GM12878 (cell line): ENCODE results near the gene TMC5. TPM values are rescaled to one million over a fixed set of nuclear protein-coding genes. Genes with fewer than 3 reads are reported as not detected.

Experiments used
- CTCF ChIP-seq, 3 experiments: IDR thresholded peaks in 2 of 3; conservative IDR thresholded peaks in 1 of 3; 2 replicates each; pipeline ENCODE4 v1.5.1; 2011; ENCODE audit warnings: low read depth in 3 of 3, low read length in 3 of 3, mild to moderate bottlenecking in 3 of 3, control low read depth in 2 of 3, moderate library complexity in 2 of 3, inconsistent platforms in 1 of 3, mixed read lengths in 1 of 3; ENCODE audit not compliant: control insufficient read depth in 2 of 3, insufficient read depth in 1 of 3; ENCODE audit errors: extremely low read depth in 1 of 3
- FOS ChIP-seq: IDR thresholded peaks from 3 replicates; pipeline ENCODE4 v1.6.1; 2011; ENCODE audit warnings: borderline replicate concordance; ENCODE audit not compliant: insufficient read length; ENCODE audit errors: extremely low read depth
- HSF1 ChIP-seq: fragments of 150-350 bp; IDR thresholded peaks from 2 replicates; pipeline ENCODE4 v1.6.1; 2014; ENCODE audit warnings: mild to moderate bottlenecking, low read depth, low read length
- IRF3 ChIP-seq: fragments of 450-650 bp; IDR thresholded peaks from 2 replicates; pipeline ENCODE4 v1.6.1; 2014; ENCODE audit warnings: mild to moderate bottlenecking
- MAX ChIP-seq: IDR thresholded peaks from 2 replicates; pipeline ENCODE4 v1.6.1; 2012; ENCODE audit warnings: low read depth, low read length, improper control_type of control experiment
- MEF2A ChIP-seq: IDR thresholded peaks from 2 replicates; pipeline ENCODE4 v1.6.1; 2011; ENCODE audit warnings: low read depth, mild to moderate bottlenecking, low read length, moderate library complexity; ENCODE audit not compliant: insufficient read depth
- MTA2 ChIP-seq: fragments of 450-650 bp; IDR thresholded peaks from 2 replicates; pipeline ENCODE4 v1.6.1; 2016; ENCODE audit warnings: low read depth, mild to moderate bottlenecking, moderate library complexity
- PML ChIP-seq: IDR thresholded peaks from 2 replicates; pipeline ENCODE4 v1.6.1; 2012; ENCODE audit warnings: low read length, inconsistent platforms
- POLR2A ChIP-seq: IDR thresholded peaks from 2 replicates; pipeline ENCODE4 v1.6.1; 2011; ENCODE audit warnings: low read depth, mild to moderate bottlenecking, low read length
- POLR2AphosphoS5 ChIP-seq: IDR thresholded peaks from 2 replicates; pipeline ENCODE4 v1.6.1; 2011; ENCODE audit warnings: mild to moderate bottlenecking, low read length, inconsistent platforms
- RB1 ChIP-seq: fragments of 450-650 bp; formaldehyde crosslinking; IDR thresholded peaks from 2 replicates; pipeline ENCODE4 v1.6.1; 2017; ENCODE audit warnings: mild to moderate bottlenecking, borderline replicate concordance
- REST ChIP-seq: IDR thresholded peaks from 2 replicates; pipeline ENCODE4 v1.6.1; 2012; ENCODE audit warnings: mild to moderate bottlenecking, low read depth, low read length
- RUNX3 ChIP-seq: IDR thresholded peaks from 2 replicates; pipeline ENCODE4 v1.6.1; 2012; ENCODE audit warnings: low read length, inconsistent platforms
- TARDBP ChIP-seq: IDR thresholded peaks from 2 replicates; pipeline ENCODE4 v1.6.1; 2016; ENCODE audit warnings: borderline replicate concordance
- TCF12 ChIP-seq: IDR thresholded peaks from 2 replicates; pipeline ENCODE4 v1.6.1; 2011; ENCODE audit warnings: low read depth, mild to moderate bottlenecking, low read length
- TCF3 ChIP-seq: IDR thresholded peaks from 2 replicates; pipeline ENCODE4 v1.6.1; 2012; ENCODE audit warnings: low read depth, mild to moderate bottlenecking, low read length, borderline replicate concordance; ENCODE audit not compliant: insufficient read depth
- ZBTB11 ChIP-seq: fragments of 450-650 bp; formaldehyde crosslinking; IDR thresholded peaks from 2 replicates; pipeline ENCODE4 v1.5.0; 2022; ENCODE audit warnings: mild to moderate bottlenecking, missing genetic modification characterization
- ZNF207 ChIP-seq: fragments of 450-650 bp; IDR thresholded peaks from 2 replicates; pipeline ENCODE4 v1.6.1; 2014; ENCODE audit warnings: antibody characterized with exemption, mild to moderate bottlenecking, borderline replicate concordance
- polyA plus RNA-seq, 11 experiments: library from polyadenylated mRNA; depleted of rRNA in 4 of 11; unstranded in 6 of 11; stranded (reverse) in 5 of 11; fragments of >200 nt; fragmentation: Nextera tagmentation in 4 of 11; fragmentation: Illumina TruSeq in 1 of 11; extraction: Ambion mirVana in 4 of 11; extraction: Trizol in 1 of 11; gene quantifications; 1 replicate in 1 of 11; 2 replicates in 10 of 11; pipeline versions ENCODE4 v1.2.1 to v1.2.3, GENCODE V29; 2011 to 2016; ENCODE audit warnings: inconsistent platforms in 2 of 11, missing spikeins in 2 of 11, low read depth in 1 of 11
- total RNA-seq, 4 experiments: library from RNA; depleted of rRNA in 3 of 4; stranded (reverse); fragments of >200 nt in 3 of 4; fragmentation: Illumina TruSeq in 1 of 4; extraction: Trizol in 1 of 4; gene quantifications; 2 replicates each; pipeline versions ENCODE4 v1.2.1 to v1.2.3, GENCODE V29; 2013 to 2021

The TMC5 gene
- total and polyA plus RNA-seq, 10 of the 15 experiments (the other 5 are each of a cell fraction or from before 2014, with no cell fraction given) = 0.01 to 0.10 (median 0.07) TPM; not detected in 5

- TF ChIP-seq ZNF207 (no peak), TARDBP (no peak), MTA2 (peak; percentile 39; the same call in 1 of the 2 replicates), POLR2AphosphoS5 (peak; percentile 49), HSF1 (no peak), PML (0 out of 2 replicates have a peak, but pooled peaks have one; percentile 38), FOS (no peak), REST (no peak), MAX (no peak), TCF12 (no peak), IRF3 (no peak), CTCF (IDR thresholded peaks at IDR 0.05 in 2 of 3, conservative IDR thresholded peaks at IDR 0.05 in 1 of 3; ENCODE audit: control insufficient read depth in 2 of 3, extremely low read depth in 1 of 3, insufficient read depth in 1 of 3, low read depth in 3 of 3, low read length in 3 of 3) (no peak), ZBTB11 (CRISPR knock-in tag) (no peak), TCF3 (no peak), RUNX3 (peak; percentile 77), MEF2A (no peak), POLR2A (peak; percentile 52), RB1 (no peak)
Observed at GRCh38 chr16:19524616-19525384, 107.1 kb downstream of the TMC5 start (continued).
